ENCODE results near the gene RABEP2.

DNA sequence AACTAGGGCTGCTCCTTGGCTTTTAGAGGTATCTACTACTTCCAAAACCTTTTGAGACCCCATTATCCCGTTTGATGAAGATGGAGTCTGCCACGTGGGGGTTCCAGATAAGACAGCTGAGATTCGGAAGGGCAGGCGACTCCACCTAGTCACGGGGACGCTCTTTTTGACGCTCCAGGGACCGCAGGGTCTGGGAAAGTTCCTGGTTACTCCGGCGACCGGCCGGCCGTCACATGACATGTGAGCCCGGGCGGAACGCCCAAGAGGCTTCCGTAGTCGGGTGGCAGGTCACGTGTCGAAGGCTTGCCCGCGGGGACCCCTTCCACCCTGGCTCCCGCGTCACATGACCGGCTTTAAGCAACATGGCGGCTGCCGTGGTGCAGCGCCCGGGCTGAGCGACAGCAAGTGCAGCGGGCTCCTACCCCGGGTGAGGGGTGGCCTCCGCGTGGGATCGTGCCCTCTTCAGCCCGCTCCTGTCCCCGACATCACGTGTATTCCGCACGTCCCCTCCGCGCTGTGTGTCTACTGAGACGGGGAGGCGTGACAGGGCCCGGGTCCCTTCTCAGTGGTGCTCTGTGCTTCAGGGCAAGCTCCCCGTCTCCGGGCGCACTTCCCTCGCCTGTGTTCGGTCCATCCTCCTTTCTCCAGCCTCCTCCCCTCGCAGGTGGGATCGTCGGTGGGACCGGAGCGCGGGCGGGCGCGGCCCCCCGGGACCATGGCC is 49.6 kb upstream of the RABEP2 start, which contains the start of gene SPNS1:
- no peak for TF ChIP-seq CTCF (IDR thresholded peaks at IDR 0.05; ENCODE audit: low read depth, low read length)
- no peak for TF ChIP-seq EZH2phosphoT487 (IDR thresholded peaks at IDR 0.05; ENCODE audit: low read depth)

Measured in OCI-LY3 (cell line).